Activated T-helper 1 cell treated with anti-CD3 and anti-CD28 coated beads, Interleukin-2, amount 50 U/mL, for 16 hours (primary cell): ENCODE data around the gene DPEP1.
"Not testable (repeated sequence)": the region's sequence is repeated elsewhere in the genome, so short reads cannot be mapped to it uniquely, and the experiment has no call there.

ENCODE experiments used
- DNase-seq, 2 donors: peaks; one replicate each; pipeline ENCODE4 v3.0.0-alpha.2; 2020; ENCODE audit warnings: low read depth in 1 of 2, low spot score in 1 of 2

The DPEP1 gene

GRCh38 chr16:89613231-89613953 lies at the start of gene DPEP1:
TSS of gene DPEP1 (plus strand) at chr16:89613642. CDS start at chr16:89630411, 16,769 bp downstream.
- DNase-seq: no peak

- no peak for DNase-seq
These were observed 48.8 kb upstream of the DPEP1 start for GRCh38 chr16:89564476-89565255.

GRCh38 chr16:89565256-89565505 lies 48.3 kb upstream of the DPEP1 start:
- DNase-seq: no peak

GRCh38 chr16:89565506-89566372 lies 47.7 kb upstream of the DPEP1 start:
- DNase-seq: no peak

- DNase-seq: no peak
These were observed 45.5 kb upstream of the DPEP1 start for GRCh38 chr16:89567656-89568594.

- no peak for DNase-seq
These were observed 43.7 kb upstream of the DPEP1 start for GRCh38 chr16:89569506-89570341.

GRCh38 chr16:89570342-89570923 lies 43.0 kb upstream of the DPEP1 start:
- no peak for DNase-seq

- DNase-seq: not testable (repeated sequence)
These were observed 42.4 kb upstream of the DPEP1 start for GRCh38 chr16:89570983-89571598.

GRCh38 chr16:89571636-89572035 lies 41.8 kb upstream of the DPEP1 start:
- DNase-seq: no peak

GRCh38 chr16:89572073-89572484 lies 41.4 kb upstream of the DPEP1 start:
- DNase-seq: no peak

- DNase-seq: no peak
These were observed 40.8 kb upstream of the DPEP1 start for GRCh38 chr16:89572485-89573205.

GRCh38 chr16:89573826-89574680 lies 39.4 kb upstream of the DPEP1 start:
- DNase-seq: no peak

GRCh38 chr16:89574681-89575246 lies 38.7 kb upstream of the DPEP1 start:
- no peak for DNase-seq

- no peak for DNase-seq
These were observed 37.9 kb upstream of the DPEP1 start, which contains the start of gene CPNE7 for GRCh38 chr16:89575247-89576152. TSS of gene CPNE7 (plus strand) at chr16:89575758. CDS start at chr16:89575898, 140 bp downstream.

- no peak for DNase-seq
These were observed 37.0 kb upstream of the DPEP1 start for GRCh38 chr16:89576153-89577054.
